BJ (cell line): Measurements from ENCODE around the gene TBL2. TPM values are rescaled to one million over a fixed set of nuclear protein-coding genes. Genes with fewer than 3 reads are reported as not detected.
"Not testable (repeated sequence)": the region's sequence is repeated elsewhere in the genome, so short reads cannot be mapped to it uniquely, and the experiment has no call there.

Experiments used
- CTCF ChIA-PET: fragments of 350-600 bp; formaldehyde crosslinking; extraction: SDS; loops from one replicate; lab custom pipeline; 2021; ENCODE audit warnings: antibody characterized with exemption, inconsistent platforms; lab: Yijun Ruan, JAX
- POLR2A ChIA-PET: fragments of 300-600 bp; sonication (Branson Sonifier 250); formaldehyde crosslinking; extraction: SDS; loops from one replicate; lab custom pipeline; 2021; ENCODE audit warnings: antibody characterized with exemption; lab: Charles Lee
- DNase-seq: peaks from one replicate; pipeline ENCODE4 v3.0.0-alpha.2; 2011; ENCODE audit warnings: low read depth
- H3K27me3 ChIP-seq: 2 replicates; pipeline ENCODE4 v1.6.0; 2011; ENCODE audit warnings: low read length; ENCODE audit not compliant: control insufficient read depth, insufficient read depth
- H3K36me3 ChIP-seq: 2 replicates; pipeline ENCODE4 v1.5.1; 2011; ENCODE audit warnings: low read length; ENCODE audit not compliant: control insufficient read depth, insufficient read depth
- H3K4me3 ChIP-seq: 2 replicates; pipeline ENCODE4 v1.5.1; 2011; ENCODE audit warnings: low read depth, mild to moderate bottlenecking, control low read depth, low read length
- polyA plus RNA-seq: library from polyadenylated mRNA; depleted of rRNA; stranded (reverse); fragments of >200 nt; gene quantifications from 2 replicates; pipeline ENCODE4 v1.2.3, GENCODE V29; 2011
- TF ChIP-seq, protein P1 (sequence below): IDR thresholded peaks from 2 replicates; pipeline ENCODE4 v1.5.1; 2011; ENCODE audit warnings: low read depth, mild to moderate bottlenecking, control low read depth, inconsistent platforms, low read length, moderate library complexity; ENCODE audit not compliant: insufficient read depth

The TBL2 gene
- polyA plus RNA-seq, 1 experiment, result 63.7 TPM

DNA sequence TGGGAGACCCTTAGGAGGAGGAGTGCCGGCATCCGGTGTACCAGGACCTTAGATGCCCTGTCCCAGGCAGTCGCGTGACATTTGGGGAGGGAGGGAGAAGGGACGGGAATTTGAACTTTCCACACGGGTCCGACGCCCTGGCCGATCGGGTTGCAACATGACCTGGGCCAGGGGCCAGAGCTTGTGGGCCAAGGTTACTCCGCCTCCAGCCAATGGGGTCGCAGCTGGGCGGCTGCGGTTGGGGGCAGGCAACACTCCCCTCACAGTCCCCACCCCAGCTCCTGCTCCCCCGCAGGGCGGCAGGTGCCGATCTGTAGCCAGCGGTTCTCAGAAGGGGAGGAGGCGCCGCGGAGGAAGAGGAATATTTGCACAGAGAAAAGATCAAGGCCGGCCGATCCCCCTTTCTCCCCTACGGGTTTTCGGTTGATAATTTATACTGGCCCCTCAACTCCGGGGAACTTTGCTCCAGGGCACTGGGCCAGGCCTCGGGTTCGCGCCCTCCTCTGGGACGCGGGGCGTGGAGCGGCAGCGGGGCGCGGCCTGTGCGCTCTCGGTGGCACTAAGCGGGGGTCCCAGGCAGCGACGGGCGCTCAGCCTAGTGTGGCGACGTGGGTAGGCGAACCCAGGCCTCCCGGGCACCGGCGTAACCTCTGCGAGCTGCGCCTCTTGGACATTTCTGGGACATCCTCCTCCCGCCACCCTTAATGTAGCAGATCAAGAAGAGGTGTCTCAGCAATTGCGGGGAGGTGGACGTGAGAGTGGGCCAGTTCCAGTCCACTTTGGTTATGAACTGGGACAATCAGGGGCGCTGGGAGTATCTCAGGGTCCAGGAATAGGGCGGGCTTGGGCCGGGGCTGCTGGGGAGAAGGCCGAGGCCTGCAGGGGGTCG lies 44.8 kb upstream of the TBL2 start:
- CTCF ChIA-PET, result no interaction called here
- no peak for DNase-seq

DNA sequence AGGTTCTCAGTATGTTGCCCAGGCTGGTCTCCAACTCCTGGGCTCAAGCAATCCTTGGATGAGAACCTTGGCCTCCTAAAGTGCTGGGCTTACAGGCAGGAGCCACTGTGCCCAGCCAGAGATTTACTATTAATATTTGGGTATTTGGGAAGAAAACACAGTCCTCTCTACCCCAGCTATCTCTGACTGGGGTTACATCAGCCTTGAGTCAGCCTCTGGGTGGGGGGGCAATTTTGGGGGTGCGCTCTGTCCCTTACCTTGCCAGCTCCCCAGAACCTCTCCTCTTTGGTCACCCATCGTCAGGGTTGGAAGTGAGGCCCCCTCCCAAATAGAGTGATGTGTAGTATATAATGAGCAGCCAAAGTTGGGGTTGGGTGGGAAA lies 44.1 kb upstream of the TBL2 start:
- POLR2A ChIA-PET, result no interaction called here
- Histone ChIP-seq H3K36me3 (no peaks in the 10 kb centered on the region), H3K27me3 (peaks cover 27% of the 10 kb centered on the region), H3K4me3 (no peak overlapping the region)
- CTCF ChIA-PET, result interaction anchor here (0.7 to 3.0 kb wide), 3 partner anchors 9 to 103 kb away, joined by 3 to 14 read pairs (median 3); no protein-coding TSS in a partner anchor
- no peak for DNase-seq
- TF ChIP-seq, protein P1, sequence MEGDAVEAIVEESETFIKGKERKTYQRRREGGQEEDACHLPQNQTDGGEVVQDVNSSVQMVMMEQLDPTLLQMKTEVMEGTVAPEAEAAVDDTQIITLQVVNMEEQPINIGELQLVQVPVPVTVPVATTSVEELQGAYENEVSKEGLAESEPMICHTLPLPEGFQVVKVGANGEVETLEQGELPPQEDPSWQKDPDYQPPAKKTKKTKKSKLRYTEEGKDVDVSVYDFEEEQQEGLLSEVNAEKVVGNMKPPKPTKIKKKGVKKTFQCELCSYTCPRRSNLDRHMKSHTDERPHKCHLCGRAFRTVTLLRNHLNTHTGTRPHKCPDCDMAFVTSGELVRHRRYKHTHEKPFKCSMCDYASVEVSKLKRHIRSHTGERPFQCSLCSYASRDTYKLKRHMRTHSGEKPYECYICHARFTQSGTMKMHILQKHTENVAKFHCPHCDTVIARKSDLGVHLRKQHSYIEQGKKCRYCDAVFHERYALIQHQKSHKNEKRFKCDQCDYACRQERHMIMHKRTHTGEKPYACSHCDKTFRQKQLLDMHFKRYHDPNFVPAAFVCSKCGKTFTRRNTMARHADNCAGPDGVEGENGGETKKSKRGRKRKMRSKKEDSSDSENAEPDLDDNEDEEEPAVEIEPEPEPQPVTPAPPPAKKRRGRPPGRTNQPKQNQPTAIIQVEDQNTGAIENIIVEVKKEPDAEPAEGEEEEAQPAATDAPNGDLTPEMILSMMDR, result no peak

More for the DNA sequence above, 44.8 kb upstream of the TBL2 start:
- H3K27me3 ChIP-seq, result peaks cover 33% of the 10 kb centered on the region
- TF ChIP-seq, protein P1, result no peak
- POLR2A ChIA-PET, result no interaction called here
- H3K4me3 ChIP-seq, result no peak overlapping the region
- H3K36me3 ChIP-seq, result no peaks in the 10 kb centered on the region

DNA sequence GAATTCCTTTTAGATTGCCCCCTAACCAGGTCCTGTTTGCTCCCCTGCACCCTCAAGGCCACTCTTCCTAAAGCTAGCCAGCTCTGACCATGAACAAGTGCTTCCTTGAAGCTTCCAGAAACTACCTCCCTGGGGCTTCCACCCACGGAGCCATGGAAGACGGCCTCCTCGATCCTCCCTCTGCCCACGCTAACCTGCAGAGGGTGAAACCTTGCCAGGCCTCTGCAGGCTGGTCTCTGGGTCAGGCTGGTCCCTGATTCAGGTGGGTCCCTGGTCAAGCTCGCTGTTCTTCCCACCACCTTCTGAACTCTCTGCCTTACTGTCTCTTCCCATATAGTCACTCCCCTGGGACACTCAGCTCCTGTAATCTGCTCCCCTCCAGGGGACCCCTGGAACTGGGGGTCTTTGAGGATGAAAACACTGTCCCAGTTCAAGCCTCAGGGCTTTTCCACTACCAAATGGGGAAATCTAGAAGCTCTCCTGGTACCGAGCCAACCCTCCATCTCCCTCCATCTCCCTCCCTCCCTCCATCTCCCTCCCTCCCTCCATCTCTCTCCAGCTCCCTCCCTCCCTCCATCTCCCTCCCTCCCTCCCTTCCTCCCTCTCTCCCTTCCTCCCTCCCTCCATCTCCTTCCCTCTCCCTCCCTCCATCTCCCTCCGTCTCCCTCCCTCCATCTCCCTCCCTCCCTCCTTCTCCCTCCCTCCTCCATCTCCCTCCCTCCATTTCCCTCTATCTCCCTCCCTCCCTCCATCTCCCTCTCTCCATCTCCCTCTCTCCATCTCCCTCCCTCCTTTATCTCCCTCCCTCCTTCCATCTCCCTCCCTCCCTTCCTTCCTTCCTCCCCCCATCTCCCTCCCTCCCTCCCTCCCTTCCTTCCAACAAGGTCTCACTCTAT lies 43.0 kb upstream of the TBL2 start:
- CTCF ChIA-PET, result interaction anchor here (0.6 to 3.0 kb wide), 7 partner anchors 8 to 104 kb away, joined by 3 to 14 read pairs (median 4); no protein-coding TSS in a partner anchor
- Histone ChIP-seq H3K36me3 (no peaks in the 10 kb centered on the region), H3K27me3 (peaks cover 24% of the 10 kb centered on the region), H3K4me3 (no peak overlapping the region)
- POLR2A ChIA-PET, result no interaction called here
- TF ChIP-seq, protein P1, result no peak
- DNase-seq, result no peak

DNA sequence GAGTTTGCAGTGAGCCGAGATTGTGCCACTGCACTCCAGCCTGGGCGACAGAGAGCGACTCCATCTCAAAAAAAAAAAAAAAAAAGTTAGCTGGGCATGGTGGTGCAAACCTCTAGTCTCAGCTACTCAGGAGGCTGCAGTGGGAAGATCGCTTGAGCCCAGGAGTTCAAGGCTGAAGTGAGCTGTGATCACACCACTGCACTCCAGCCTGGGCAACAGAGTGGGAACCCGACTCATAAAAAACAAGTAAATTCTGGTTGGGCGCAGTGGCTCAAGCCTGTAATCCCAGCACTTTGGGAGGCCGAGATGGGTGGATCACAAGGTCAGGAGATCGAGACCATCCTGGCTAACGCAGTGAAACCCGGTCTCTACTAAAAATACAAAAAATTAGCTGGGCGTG lies 41.0 kb upstream of the TBL2 start:
- DNase-seq, POLR2A ChIA-PET, H3K4me3 ChIP-seq, H3K36me3 ChIP-seq: not testable (repeated sequence)
- CTCF ChIA-PET, result interaction anchor here (1.0 to 2.4 kb wide), 3 partner anchors 11 to 106 kb away, joined by 3 to 18 read pairs (median 3); no protein-coding TSS in a partner anchor
- H3K27me3 ChIP-seq, result peaks cover 17% of the 10 kb centered on the region

DNA sequence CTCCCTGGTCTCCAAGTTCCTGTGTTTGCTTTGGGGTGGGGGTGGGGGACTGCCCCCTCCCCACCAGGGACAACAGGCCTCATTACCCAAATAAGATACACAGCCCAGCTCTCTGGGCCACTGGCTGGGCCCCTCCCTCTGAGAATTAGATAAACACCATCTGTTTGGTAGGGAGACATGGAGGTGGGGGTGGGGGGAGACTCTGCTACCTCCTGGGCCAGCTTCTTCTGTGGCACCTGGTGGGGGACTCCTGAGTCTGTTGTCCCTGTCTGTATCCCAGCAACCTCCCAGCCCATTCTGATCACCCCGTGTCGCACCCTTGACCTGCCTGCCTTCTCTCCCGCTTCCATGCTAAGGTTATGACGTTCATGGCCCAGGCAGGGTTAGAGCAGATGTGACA lies 40.2 kb upstream of the TBL2 start:
- ChIA-PET POLR2A (no interaction called here), CTCF (interaction anchor here (1.1 to 2.4 kb wide), 2 partner anchors 12 to 107 kb away, joined by 3 to 18 read pairs; no protein-coding TSS in a partner anchor)
- TF ChIP-seq, protein P1, result no peak
- Histone ChIP-seq H3K27me3 (peaks cover 13% of the 10 kb centered on the region), H3K4me3 (no peak overlapping the region), H3K36me3 (no peaks in the 10 kb centered on the region)
- DNase-seq, result no peak

DNA sequence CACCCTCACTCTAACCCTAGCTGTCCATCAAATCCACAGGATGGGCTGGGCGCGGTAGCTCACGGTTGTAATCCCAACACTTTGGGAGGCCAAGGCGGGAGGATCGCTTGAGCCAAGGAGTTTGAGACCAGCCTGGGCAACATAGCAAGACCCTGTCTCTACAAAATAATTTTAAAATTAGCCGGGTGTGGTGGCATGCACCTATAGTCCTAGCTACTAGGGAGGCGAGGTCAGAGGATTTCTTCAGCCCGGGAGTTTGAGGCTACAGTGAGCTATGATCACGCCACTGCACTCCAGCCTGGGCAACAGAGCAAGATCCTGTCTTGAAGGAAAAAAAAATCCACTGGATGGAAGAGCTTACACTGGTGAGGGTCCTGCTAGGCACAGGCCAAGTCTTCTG lies 39.1 kb upstream of the TBL2 start:
- POLR2A ChIA-PET, DNase-seq, H3K36me3 ChIP-seq, H3K4me3 ChIP-seq, H3K27me3 ChIP-seq: not testable (repeated sequence)
- CTCF ChIA-PET, result interaction anchor here (0.9 to 3.0 kb wide), 3 partner anchors 11 to 108 kb away, joined by 3 to 19 read pairs (median 18); no protein-coding TSS in a partner anchor
